Lower leg skin (tissue), 3 donors: ENCODE data around the gene PRMT9.

Source experiments
- CTCF ChIP-seq, 3 donors: fragments of 450-650 bp; IDR thresholded peaks; one replicate each; pipeline ENCODE4 v1.5.1; 2016; ENCODE audit warnings: antibody characterized with exemption in 3 of 3, mild to moderate bottlenecking in 3 of 3, moderate library complexity in 2 of 3
- POLR2A ChIP-seq, 2 donors: fragments of 450-650 bp; IDR thresholded peaks; one replicate each; pipeline ENCODE4 v1.6.1; 2016 to 2017; ENCODE audit warnings: antibody characterized with exemption in 2 of 2, mild to moderate bottlenecking in 1 of 2, moderate library complexity in 1 of 2

GRCh38 chr4:147617173-147617840 lies 66.7 kb downstream of the PRMT9 start, which contains the start of gene TMEM184C:
- no peak for TF ChIP-seq CTCF (IDR thresholded peaks at IDR 0.05)
- TF ChIP-seq POLR2A (IDR thresholded peaks at IDR 0.05), result no peak
